Astrocyte of the spinal cord (primary cell): ENCODE data around the gene HLCS.

ENCODE experiments used
- DNase-seq: peaks from one replicate; pipeline ENCODE4 v3.0.0; 2011; ENCODE audit warnings: low read depth, low spot score
- H3K4me3 ChIP-seq: 2 replicates; pipeline ENCODE4 v1.5.1; 2011; ENCODE audit warnings: low read depth, mild to moderate bottlenecking, low read length, moderate library complexity
- in situ Hi-C: cut with HindIII; loops from 2 replicates; pipeline ENCODE4 v1.10.0; 2017; ENCODE audit warnings: low sequenced_read_pairs
- TF ChIP-seq, protein P1 (sequence below): IDR thresholded peaks from 2 replicates; pipeline ENCODE4 v1.5.1; 2012; ENCODE audit warnings: low read depth, mild to moderate bottlenecking, low read length, inconsistent platforms

The HLCS gene

DNA sequence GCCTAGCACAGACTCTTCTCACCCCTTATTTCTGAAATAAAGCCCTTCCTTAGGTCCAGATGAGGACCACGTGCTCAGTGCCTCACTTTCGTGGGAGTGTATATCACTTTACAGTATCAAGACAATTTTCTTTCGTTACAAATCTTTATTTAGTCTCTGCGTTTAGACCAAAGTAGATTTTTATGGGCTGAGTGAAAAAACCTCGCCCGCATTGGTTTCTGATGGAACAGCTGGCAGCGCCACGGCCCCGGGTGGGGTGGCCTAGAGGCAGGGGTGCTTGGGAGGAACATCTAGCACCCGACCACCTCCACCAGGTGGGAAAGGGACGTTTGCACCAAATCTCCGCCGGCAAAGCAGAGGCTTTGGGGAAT, 260.0 kb downstream of the HLCS start:
- TF ChIP-seq, protein P1, sequence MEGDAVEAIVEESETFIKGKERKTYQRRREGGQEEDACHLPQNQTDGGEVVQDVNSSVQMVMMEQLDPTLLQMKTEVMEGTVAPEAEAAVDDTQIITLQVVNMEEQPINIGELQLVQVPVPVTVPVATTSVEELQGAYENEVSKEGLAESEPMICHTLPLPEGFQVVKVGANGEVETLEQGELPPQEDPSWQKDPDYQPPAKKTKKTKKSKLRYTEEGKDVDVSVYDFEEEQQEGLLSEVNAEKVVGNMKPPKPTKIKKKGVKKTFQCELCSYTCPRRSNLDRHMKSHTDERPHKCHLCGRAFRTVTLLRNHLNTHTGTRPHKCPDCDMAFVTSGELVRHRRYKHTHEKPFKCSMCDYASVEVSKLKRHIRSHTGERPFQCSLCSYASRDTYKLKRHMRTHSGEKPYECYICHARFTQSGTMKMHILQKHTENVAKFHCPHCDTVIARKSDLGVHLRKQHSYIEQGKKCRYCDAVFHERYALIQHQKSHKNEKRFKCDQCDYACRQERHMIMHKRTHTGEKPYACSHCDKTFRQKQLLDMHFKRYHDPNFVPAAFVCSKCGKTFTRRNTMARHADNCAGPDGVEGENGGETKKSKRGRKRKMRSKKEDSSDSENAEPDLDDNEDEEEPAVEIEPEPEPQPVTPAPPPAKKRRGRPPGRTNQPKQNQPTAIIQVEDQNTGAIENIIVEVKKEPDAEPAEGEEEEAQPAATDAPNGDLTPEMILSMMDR = no peak
- in situ Hi-C loops = no loop called here
- DNase-seq = no peak
- H3K4me3 ChIP-seq = no peak overlapping the region

DNA sequence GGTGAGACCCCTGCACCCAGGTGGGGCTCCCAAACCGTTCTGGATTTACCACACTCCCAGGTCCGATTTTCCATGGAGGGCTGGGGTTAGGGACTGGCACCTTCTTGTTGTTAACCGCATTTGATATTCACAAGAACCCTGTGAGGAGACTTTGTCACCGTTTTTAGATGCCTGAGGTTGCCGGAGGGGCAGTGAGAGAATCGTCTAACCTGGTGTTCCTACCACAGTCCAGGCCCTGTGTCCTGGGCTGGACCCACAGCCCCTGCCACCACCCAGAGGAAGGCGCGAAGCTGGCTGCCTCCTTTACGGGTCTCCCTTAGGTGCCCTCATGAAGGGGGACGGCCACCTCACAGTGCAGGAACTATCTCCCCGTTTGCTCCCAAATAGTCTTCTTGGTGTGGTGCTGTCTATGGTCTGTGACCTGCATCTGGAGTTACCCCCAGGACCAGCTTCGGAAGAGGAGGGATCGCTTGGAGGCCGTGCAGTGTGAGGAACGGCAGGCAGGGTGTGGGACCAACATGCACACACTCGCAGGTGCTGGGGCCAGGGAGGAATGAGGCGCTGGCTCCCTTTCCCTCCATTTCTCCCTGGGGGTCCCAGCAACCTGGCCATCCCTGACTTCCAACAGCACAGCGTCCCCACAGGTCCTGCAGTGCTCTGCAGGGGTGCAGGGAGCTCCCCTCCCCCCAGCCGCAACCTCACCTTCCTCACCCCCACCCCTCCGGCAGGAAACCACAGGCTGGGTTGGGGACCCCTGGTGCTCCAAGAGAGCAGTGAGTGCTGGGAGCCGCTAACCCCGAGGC, 260.6 kb downstream of the HLCS start:
- in situ Hi-C loops = no loop called here
- no peak overlapping the region for H3K4me3 ChIP-seq
- TF ChIP-seq, protein P1 = peak; percentile 14
- no peak for DNase-seq

DNA sequence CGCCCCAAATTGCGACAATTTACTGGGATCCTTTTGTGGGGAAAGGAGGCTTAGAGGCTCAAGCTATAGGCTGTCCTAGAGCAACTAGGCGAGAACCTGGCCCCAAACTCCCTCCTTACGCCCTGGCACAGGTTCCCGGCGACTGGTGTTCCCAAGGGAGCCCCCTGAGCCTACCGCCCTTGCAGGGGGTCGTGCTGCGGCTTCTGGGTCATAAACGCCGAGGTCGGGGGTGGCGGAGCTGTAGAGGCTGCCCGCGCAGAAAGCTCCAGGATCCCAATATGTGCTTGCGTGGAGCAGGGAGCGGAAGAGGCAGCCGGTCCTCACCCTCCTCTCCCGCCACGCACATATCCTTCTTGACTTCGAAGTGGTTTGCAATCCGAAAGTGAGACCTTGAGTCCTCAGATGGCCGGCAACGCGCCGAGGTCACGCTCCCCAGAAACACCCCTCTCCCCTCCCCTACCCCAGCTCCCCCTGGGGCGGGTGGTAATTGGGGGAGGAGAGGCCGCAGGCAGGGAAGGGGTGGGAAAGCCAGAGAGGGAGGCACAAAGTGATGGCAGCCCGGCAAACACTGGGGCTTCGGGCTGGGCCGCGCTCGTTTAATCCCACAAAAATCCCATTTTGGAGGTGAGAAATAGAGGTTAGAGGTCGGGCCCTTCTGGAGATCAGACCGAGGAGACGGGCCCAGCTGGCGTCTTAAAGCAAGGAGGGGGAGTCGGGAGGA, 261.4 kb downstream of the HLCS start:
- TF ChIP-seq, protein P1 = no peak
- in situ Hi-C loops = no loop called here
- no peak for DNase-seq
- no peak overlapping the region for H3K4me3 ChIP-seq

DNA sequence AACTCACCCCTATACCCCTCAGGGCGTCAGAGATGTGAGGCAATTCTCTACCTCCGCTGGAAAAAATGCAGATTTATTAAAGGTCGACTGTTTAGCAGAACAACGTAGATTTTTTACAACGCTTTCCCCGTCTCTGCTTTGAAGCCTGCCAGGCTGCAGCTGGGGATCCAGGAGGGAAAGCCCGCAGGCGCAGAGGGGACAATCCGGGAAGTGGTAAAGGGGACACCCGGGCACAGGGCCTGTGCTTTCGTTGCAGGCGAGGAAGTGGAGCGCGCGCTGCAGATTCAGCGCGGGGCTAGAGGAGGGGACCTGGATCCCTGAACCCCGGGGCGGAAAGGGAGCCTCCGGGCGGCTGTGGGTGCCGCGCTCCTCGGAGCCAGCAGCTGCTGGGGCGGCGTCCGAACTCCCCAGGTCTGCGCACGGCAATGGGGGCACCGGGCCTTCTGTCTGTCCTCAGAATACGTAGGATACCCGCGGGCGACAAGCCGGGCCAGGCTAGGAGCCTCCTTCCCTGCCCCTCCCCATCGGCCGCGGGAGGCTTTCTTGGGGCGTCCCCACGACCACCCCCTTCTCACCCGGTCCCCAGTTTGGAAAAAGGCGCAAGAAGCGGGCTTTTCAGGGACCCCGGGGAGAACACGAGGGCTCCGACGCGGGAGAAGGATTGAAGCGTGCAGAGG, 262.1 kb downstream of the HLCS start:
- no peak overlapping the region for H3K4me3 ChIP-seq
- TF ChIP-seq, protein P1 = no peak
- no peak for DNase-seq
- in situ Hi-C loops = no loop called here

DNA sequence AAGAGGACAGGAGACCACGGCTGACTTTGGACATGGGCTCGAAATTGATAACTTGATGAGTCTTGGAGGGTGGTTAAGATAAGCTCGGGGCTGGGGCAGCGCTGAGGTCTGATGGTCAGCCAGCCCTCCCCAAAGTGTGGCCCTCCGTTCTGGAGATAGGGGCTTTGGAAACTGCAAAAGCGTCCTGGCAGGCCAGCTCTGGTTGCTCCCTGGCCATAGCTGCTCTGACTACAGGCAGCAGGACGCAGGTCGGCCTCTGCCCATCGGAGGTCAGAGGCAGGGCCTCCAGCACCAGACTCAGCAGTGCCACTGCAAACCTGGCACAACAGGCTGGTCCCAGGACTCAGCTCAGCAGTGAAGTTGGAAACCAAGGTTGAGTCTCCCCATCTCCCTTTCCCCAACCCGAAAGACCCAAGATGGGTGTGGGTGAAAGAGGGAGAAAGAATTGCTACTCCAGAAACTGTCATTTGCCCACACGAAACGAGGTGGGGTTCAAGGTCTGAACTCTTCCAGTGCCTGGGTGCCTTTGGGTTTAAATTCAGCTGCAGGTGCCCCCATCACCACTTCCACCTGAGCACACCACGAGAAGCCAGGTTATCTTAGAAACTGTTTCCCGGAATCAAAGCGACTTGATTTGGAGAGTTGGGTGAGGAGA, 262.7 kb downstream of the HLCS start:
- no peak overlapping the region for H3K4me3 ChIP-seq
- TF ChIP-seq, protein P1 = no peak
- DNase-seq = no peak
- in situ Hi-C loops = no loop called here

DNA sequence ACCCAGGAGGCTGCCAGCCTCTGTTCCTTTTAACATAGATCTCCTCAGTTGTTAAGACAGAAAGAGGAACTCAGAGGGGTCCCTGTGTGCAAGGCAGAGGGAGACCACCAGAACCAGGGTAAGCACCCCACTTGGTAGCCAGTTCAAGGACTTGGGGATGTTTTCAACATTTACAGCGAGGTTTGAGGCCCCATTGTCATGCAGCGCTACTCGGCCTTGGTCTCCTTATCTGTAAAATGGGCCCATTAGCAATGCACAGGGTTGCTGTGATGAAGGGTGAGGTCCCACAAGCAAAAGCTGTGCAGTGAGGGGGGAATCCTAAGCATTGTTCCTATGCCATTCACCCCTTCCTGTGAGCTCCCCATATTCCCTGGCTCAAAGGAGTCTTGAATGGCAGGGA, 263.3 kb downstream of the HLCS start:
- TF ChIP-seq, protein P1 = no peak
- no peak for DNase-seq
- H3K4me3 ChIP-seq = no peak overlapping the region
- in situ Hi-C loops = no loop called here
